ENCODE results near the gene GPC6.

- TF ChIP-seq CTCF (IDR thresholded peaks at IDR 0.05) (no peak), EZH2 (IDR thresholded peaks at IDR 0.05; ENCODE audit: borderline replicate concordance, insufficient read depth, low read depth, low read length, poor library complexity, severe bottlenecking) (no peak)
Observed at GRCh38 chr13:94296471-94296870, 1069.9 kb downstream of the GPC6 start.

Measured in B cell (primary cell).